Nephron progenitor cell (in vitro differentiated cells): Measurements from ENCODE around the gene PLA2G12B.

Experiments
- DNase-seq: peaks from one replicate; pipeline ENCODE4 v3.0.0; 2021
- H3K27ac Mint-ChIP-seq: 2 replicates; pipeline ENCODE4 v1.8.0; 2021; ENCODE audit warnings: mild to moderate bottlenecking, moderate library complexity, mixed read lengths
- H3K27me3 Mint-ChIP-seq: 2 replicates; pipeline ENCODE4 v1.8.0; 2021; ENCODE audit warnings: mild to moderate bottlenecking, low read depth, mixed read lengths; ENCODE audit not compliant: poor library complexity
- H3K36me3 Mint-ChIP-seq: 2 replicates; pipeline ENCODE4 v1.8.0; 2021; ENCODE audit warnings: low read depth, mixed read lengths
- H3K4me1 Mint-ChIP-seq: 2 replicates; pipeline ENCODE4 v1.8.0; 2021; ENCODE audit warnings: mixed read lengths
- H3K4me3 Mint-ChIP-seq: 2 replicates; pipeline ENCODE4 v1.8.0; 2021; ENCODE audit warnings: mild to moderate bottlenecking, moderate library complexity, mixed read lengths
- H3K9me3 Mint-ChIP-seq: 2 replicates; pipeline ENCODE4 v1.8.0; 2021; ENCODE audit warnings: mild to moderate bottlenecking, moderate library complexity, mixed read lengths
- CTCF ChIP-seq: fragments of 200-600 bp; sonication (generic); IDR thresholded peaks from 2 replicates; pipeline ENCODE4 v1.5.0; 2021; ENCODE audit warnings: antibody characterized with exemption

PLA2G12B gene

GRCh38 chr10:72890086-72890485, 64.5 kb downstream of the PLA2G12B start:
- H3K36me3 Mint-ChIP-seq: peaks cover 27% of the 10 kb centered on the region
- no peaks in the 10 kb centered on the region for H3K9me3 Mint-ChIP-seq

GRCh38 chr10:72889391-72889831, 65.2 kb downstream of the PLA2G12B start:
- Mint-ChIP-seq H3K9me3 (no peaks in the 10 kb centered on the region), H3K36me3 (peaks cover 31% of the 10 kb centered on the region), H3K27me3 (peaks cover 6% of the 10 kb centered on the region), H3K27ac (no peak overlapping the region), H3K4me1 (peaks cover 7% of the 10 kb centered on the region), H3K4me3 (no peak overlapping the region)
- TF ChIP-seq CTCF: no peak
- no peak for DNase-seq

More at GRCh38 chr10:72890086-72890485, 64.5 kb downstream of the PLA2G12B start:
- Mint-ChIP-seq H3K4me3 (no peak overlapping the region), H3K4me1 (peaks cover 7% of the 10 kb centered on the region), H3K27ac (no peak overlapping the region), H3K27me3 (peaks cover 7% of the 10 kb centered on the region)
- TF ChIP-seq CTCF: no peak
- DNase-seq: no peak

- no peaks in the 10 kb centered on the region for H3K9me3 Mint-ChIP-seq
- no peak for DNase-seq
- TF ChIP-seq CTCF: no peak
- H3K27ac Mint-ChIP-seq: peak overlapping the region; percentile 79
- H3K27me3 Mint-ChIP-seq: peaks cover 6% of the 10 kb centered on the region
- peaks cover 7% of the 10 kb centered on the region for H3K4me1 Mint-ChIP-seq
- no peak overlapping the region for H3K4me3 Mint-ChIP-seq
- peaks cover 38% of the 10 kb centered on the region for H3K36me3 Mint-ChIP-seq
These were observed 66.4 kb downstream of the PLA2G12B start for GRCh38 chr10:72888151-72888638.

- no peak for DNase-seq
- no peak overlapping the region for H3K4me3 Mint-ChIP-seq
- peaks cover 7% of the 10 kb centered on the region for H3K4me1 Mint-ChIP-seq
- H3K27me3 Mint-ChIP-seq: peaks cover 3% of the 10 kb centered on the region
- peaks cover 2% of the 10 kb centered on the region for H3K9me3 Mint-ChIP-seq
- H3K27ac Mint-ChIP-seq: no peak overlapping the region
- no peak for TF ChIP-seq CTCF
- peaks cover 49% of the 10 kb centered on the region for H3K36me3 Mint-ChIP-seq
These were observed 67.6 kb downstream of the PLA2G12B start for GRCh38 chr10:72887043-72887442.

GRCh38 chr10:72886621-72887020, 68.0 kb downstream of the PLA2G12B start:
- H3K4me3 Mint-ChIP-seq: no peak overlapping the region
- no peak for DNase-seq
- H3K36me3 Mint-ChIP-seq: peaks cover 53% of the 10 kb centered on the region
- H3K27me3 Mint-ChIP-seq: peaks cover 3% of the 10 kb centered on the region
- no peak for TF ChIP-seq CTCF
- peaks cover 6% of the 10 kb centered on the region for H3K9me3 Mint-ChIP-seq
- peaks cover 7% of the 10 kb centered on the region for H3K4me1 Mint-ChIP-seq
- no peak overlapping the region for H3K27ac Mint-ChIP-seq

- no peak for DNase-seq
- Mint-ChIP-seq H3K36me3 (peaks cover 59% of the 10 kb centered on the region), H3K9me3 (peaks cover 11% of the 10 kb centered on the region), H3K4me1 (peaks cover 7% of the 10 kb centered on the region), H3K27ac (no peak overlapping the region), H3K27me3 (no peaks in the 10 kb centered on the region), H3K4me3 (no peak overlapping the region)
- no peak for TF ChIP-seq CTCF
These were observed 68.7 kb downstream of the PLA2G12B start for GRCh38 chr10:72885953-72886352.
